B cell (primary cell): Measurements from ENCODE around the gene PPP4R4. TPM values are rescaled to one million over a fixed set of nuclear protein-coding genes. Genes with fewer than 3 reads are reported as not detected.

Experiments used
- ATAC-seq: fragments of 200-7000 bp; cut with Tn5 transposase; one replicate; pipeline ENCODE4 v1.10.0; 2021; ENCODE audit warnings: low read depth, mild to moderate bottlenecking, moderate number of reproducible peaks, moderate library complexity
- CTCF ChIA-PET: fragments of 350-600 bp; sonication (Branson Sonifier 250); formaldehyde crosslinking; loops from one replicate; lab custom pipeline; 2021; ENCODE audit warnings: antibody characterized with exemption, inconsistent platforms; lab: Charles Lee
- POLR2A ChIA-PET: fragments of 350-600 bp; sonication (Branson Sonifier 250); formaldehyde crosslinking; loops from one replicate; lab custom pipeline; 2021; ENCODE audit warnings: antibody characterized with exemption; lab: Charles Lee
- DNase-seq: peaks from one replicate; pipeline ENCODE4 v3.0.0; 2013
- H2AFZ ChIP-seq: 2 replicates; pipeline ENCODE4 v1.6.1; 2012; ENCODE audit warnings: mild to moderate bottlenecking, low read depth, low read length; ENCODE audit not compliant: insufficient read depth, poor library complexity, severe bottlenecking
- H3K27ac ChIP-seq, 2 donors: 1 replicate in 1 of 2; 2 replicates in 1 of 2; pipeline ENCODE4 v1.5.1; 2012 to 2013; ENCODE audit warnings: low read length in 2 of 2, mild to moderate bottlenecking in 2 of 2, moderate library complexity in 1 of 2
- H3K27me3 ChIP-seq, 4 experiments: fragments of 200-600 bp in 1 of 4; sonication (generic) in 1 of 4; replicated peaks in 1 of 4; 1 replicate in 2 of 4; 2 replicates in 2 of 4; pipeline versions ENCODE4 v1.6.1 to v1.7.0; 2013 to 2016; ENCODE audit warnings: low read length in 3 of 4, mild to moderate bottlenecking in 2 of 4, mixed read lengths in 1 of 4, moderate library complexity in 1 of 4; ENCODE audit not compliant: insufficient read depth in 4 of 4, control insufficient read depth in 3 of 4; ENCODE audit errors: control extremely low read depth in 1 of 4
- H3K36me3 ChIP-seq, 2 experiments: replicated peaks in 1 of 2; 1 replicate in 1 of 2; 2 replicates in 1 of 2; pipeline versions ENCODE4 v1.6.1 to v1.7.1; 2013; ENCODE audit warnings: low read length in 1 of 2; ENCODE audit not compliant: insufficient read depth in 2 of 2, control insufficient read depth in 1 of 2; ENCODE audit errors: control extremely low read depth in 1 of 2, extremely low read depth in 1 of 2
- H3K4me1 ChIP-seq, 2 donors: fragments of 200-600 bp in 1 of 2; sonication (generic) in 1 of 2; 1 replicate in 1 of 2; 2 replicates in 1 of 2; pipeline versions ENCODE4 v1.5.1 to v1.6.1; 2013 to 2017; ENCODE audit warnings: low read length in 2 of 2; ENCODE audit not compliant: control insufficient read depth in 2 of 2, insufficient read depth in 2 of 2
- H3K4me2 ChIP-seq: replicated peaks from 2 replicates; pipeline ENCODE3; 2012; ENCODE audit warnings: mild to moderate bottlenecking, low read depth, low read length; ENCODE audit not compliant: poor library complexity, severe bottlenecking
- H3K4me3 ChIP-seq, 5 experiments: fragments of 200-600 bp in 1 of 5; sonication (generic) in 1 of 5; 1 replicate in 3 of 5; 2 replicates in 2 of 5; pipeline versions ENCODE4 v1.5.1 to v1.7.0; 2011 to 2016; ENCODE audit warnings: low read length in 4 of 5, mild to moderate bottlenecking in 4 of 5, low read depth in 2 of 5, control low read depth in 1 of 5, moderate library complexity in 1 of 5; ENCODE audit not compliant: insufficient read depth in 1 of 5; ENCODE audit errors: control extremely low read depth in 1 of 5, extremely low read depth in 1 of 5
- H3K79me2 ChIP-seq: fragments of 200-600 bp; sonication (generic); one replicate; pipeline ENCODE4 v1.6.0; 2016; ENCODE audit warnings: low read length; ENCODE audit not compliant: control insufficient read depth, insufficient read depth
- H3K9ac ChIP-seq: fragments of 200-600 bp; sonication (generic); 2 replicates; pipeline ENCODE4 v1.6.1; 2017; ENCODE audit warnings: mild to moderate bottlenecking, low read length, moderate library complexity
- H3K9me3 ChIP-seq, 3 donors: one replicate each; pipeline versions ENCODE4 v1.6.1 to v1.7.1; 2013; ENCODE audit warnings: low read length in 2 of 3; ENCODE audit not compliant: control insufficient read depth in 2 of 3, insufficient read depth in 1 of 3; ENCODE audit errors: control extremely low read depth in 1 of 3
- H4K20me1 ChIP-seq: 2 replicates; pipeline ENCODE4 v1.6.0; 2012; ENCODE audit warnings: mild to moderate bottlenecking, low read length; ENCODE audit not compliant: insufficient read depth, control insufficient read depth, poor library complexity, severe bottlenecking
- H3K27ac Mint-ChIP-seq: one replicate; pipeline ENCODE4 v1.8.0; 2021; ENCODE audit warnings: mixed read lengths
- H3K27me3 Mint-ChIP-seq: one replicate; pipeline ENCODE4 v1.8.0; 2021; ENCODE audit warnings: mixed read lengths
- H3K4me1 Mint-ChIP-seq: one replicate; pipeline ENCODE4 v1.8.0; 2021; ENCODE audit warnings: mixed read lengths
- H3K4me3 Mint-ChIP-seq: one replicate; pipeline ENCODE4 v1.8.0; 2021; ENCODE audit warnings: mixed read lengths
- H3K9me3 Mint-ChIP-seq: one replicate; pipeline ENCODE4 v1.8.0; 2022; ENCODE audit warnings: mixed read lengths; ENCODE audit not compliant: insufficient read depth
- EZH2 ChIP-seq: IDR thresholded peaks from 2 replicates; pipeline ENCODE4 v1.6.1; 2012; ENCODE audit warnings: borderline replicate concordance, low read depth, mild to moderate bottlenecking, moderate library complexity, low read length; ENCODE audit not compliant: insufficient read depth, poor library complexity, severe bottlenecking
- WGBS: methylation state at CpG from one replicate; pipeline ENCODE4 v1.1.5; 2013; ENCODE audit warnings: missing lambda C conversion rate; ENCODE audit not compliant: insufficient coverage; 5-methylcytosine and 5-hydroxymethylcytosine counted together
- intact Hi-C: fragments of 100-400 bp; cut with micrococcal nuclease; formaldehyde crosslinking; loops from one replicate; pipeline ENCODE4 v1.10.0; 2022
- polyA plus RNA-seq: library from polyadenylated mRNA; depleted of rRNA; stranded (reverse); fragments of >200 nt; gene quantifications from 2 replicates; pipeline ENCODE4 v1.2.3, GENCODE V29; 2012
- total RNA-seq, 2 donors: library from RNA; stranded (reverse); fragments of 120-200 nt in 1 of 2; gene quantifications; 1 replicate in 1 of 2; 2 replicates in 1 of 2; pipeline versions ENCODE4 v1.2.3 to v1.2.4, GENCODE V29; 2013 to 2022
- TF ChIP-seq, protein P1 (sequence below): fragments of 200-600 bp; IDR thresholded peaks from one replicate; pipeline ENCODE4 v1.8.0; 2022; ENCODE audit warnings: antibody characterized with exemption, mild to moderate bottlenecking

PPP4R4 gene
- total and polyA plus RNA-seq, 2 donors (not counting 1 experiment from before 2014, with no cell fraction given) = not detected

DNA sequence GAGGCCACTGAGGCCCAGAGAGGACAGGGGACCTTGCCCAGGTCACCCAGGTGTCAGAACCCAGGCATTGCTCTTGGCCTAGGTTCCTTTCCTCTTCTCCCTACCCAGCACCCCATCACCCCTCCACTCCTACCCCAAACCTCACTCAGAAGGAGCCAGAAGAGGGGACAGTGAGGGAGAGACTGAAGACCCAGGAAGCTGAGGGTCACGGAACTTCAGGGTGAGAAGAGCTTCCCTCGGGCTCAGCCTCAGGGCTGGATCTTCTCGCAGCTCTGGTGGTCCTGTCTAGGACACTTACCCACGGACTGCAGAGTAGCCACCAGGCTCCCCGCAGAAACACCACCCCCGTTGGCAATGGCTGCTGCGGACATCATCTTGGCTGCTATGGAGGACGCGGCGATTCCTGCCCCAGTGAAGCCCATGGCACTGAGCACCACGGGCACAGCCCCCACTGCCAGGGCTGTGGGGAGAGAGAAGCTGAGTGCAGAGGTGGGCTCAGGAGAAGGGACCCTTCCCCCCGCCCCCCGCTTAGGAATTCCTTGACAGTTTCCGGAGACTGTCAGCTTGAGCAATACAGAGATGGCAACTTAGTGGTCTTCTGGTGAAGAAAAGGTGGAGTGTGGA, 45.8 kb upstream of the PPP4R4 start:
- H3K4me3 Mint-ChIP-seq = peak overlapping the region; percentile 94
- H3K27ac ChIP-seq = no peak overlapping the region
- no peaks in the 10 kb centered on the region for H3K9me3 Mint-ChIP-seq
- H2AFZ ChIP-seq = no peak overlapping the region
- peaks cover 14% of the 10 kb centered on the region for H3K4me1 Mint-ChIP-seq
- no peaks in the 10 kb centered on the region for H4K20me1 ChIP-seq
- peaks cover 0 to under 1% (median 0%) of the 10 kb centered on the region in 3 donors for H3K9me3 ChIP-seq
- ChIA-PET CTCF (interaction anchor here (0.8 to 3.0 kb wide), 7 partner anchors 8 to 93 kb away, joined by 3 to 19 read pairs (median 5); partner anchors contain the start of genes DDX24 and IFI27L1), POLR2A (no interaction called here)
- H3K4me1 ChIP-seq = peaks cover 12 to 18% of the 10 kb centered on the region in 2 donors
- H3K4me2 ChIP-seq = peak overlapping the region; percentile 91
- H3K36me3 ChIP-seq = peaks cover 0 to 3% of the 10 kb centered on the region in 2 experiments
- H3K9ac ChIP-seq = no peak overlapping the region
- H3K79me2 ChIP-seq = no peaks in the 10 kb centered on the region
- DNase-seq = no peak
- intact Hi-C loops = no loop called here
- no peak for TF ChIP-seq EZH2
- TF ChIP-seq, protein P1, sequence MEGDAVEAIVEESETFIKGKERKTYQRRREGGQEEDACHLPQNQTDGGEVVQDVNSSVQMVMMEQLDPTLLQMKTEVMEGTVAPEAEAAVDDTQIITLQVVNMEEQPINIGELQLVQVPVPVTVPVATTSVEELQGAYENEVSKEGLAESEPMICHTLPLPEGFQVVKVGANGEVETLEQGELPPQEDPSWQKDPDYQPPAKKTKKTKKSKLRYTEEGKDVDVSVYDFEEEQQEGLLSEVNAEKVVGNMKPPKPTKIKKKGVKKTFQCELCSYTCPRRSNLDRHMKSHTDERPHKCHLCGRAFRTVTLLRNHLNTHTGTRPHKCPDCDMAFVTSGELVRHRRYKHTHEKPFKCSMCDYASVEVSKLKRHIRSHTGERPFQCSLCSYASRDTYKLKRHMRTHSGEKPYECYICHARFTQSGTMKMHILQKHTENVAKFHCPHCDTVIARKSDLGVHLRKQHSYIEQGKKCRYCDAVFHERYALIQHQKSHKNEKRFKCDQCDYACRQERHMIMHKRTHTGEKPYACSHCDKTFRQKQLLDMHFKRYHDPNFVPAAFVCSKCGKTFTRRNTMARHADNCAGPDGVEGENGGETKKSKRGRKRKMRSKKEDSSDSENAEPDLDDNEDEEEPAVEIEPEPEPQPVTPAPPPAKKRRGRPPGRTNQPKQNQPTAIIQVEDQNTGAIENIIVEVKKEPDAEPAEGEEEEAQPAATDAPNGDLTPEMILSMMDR = no peak
- peaks cover 0 to 4% (median 0%) of the 10 kb centered on the region in 4 experiments for H3K27me3 ChIP-seq
- WGBS = 97% methylated on average over 14 of the region's 14 CpGs
- H3K27me3 Mint-ChIP-seq = peaks cover 7% of the 10 kb centered on the region
- no peak overlapping the region for H3K4me3 ChIP-seq
- H3K27ac Mint-ChIP-seq = peak overlapping the region; percentile 68
- no peak for ATAC-seq
